HG03280 (cell line): Measurements from ENCODE around the gene ANKRD44.

Source experiments
- ATAC-seq: cut with Tn5 transposase; IDR thresholded peaks from one replicate; pipeline ENCODE4 v1.9.1; 2021; ENCODE audit warnings: mild to moderate bottlenecking, moderate library complexity; ENCODE audit not compliant: unreplicated experiment

The ANKRD44 gene

GRCh38 chr2:197124639-197125390 lies 185.8 kb downstream of the ANKRD44 start:
- ATAC-seq, result no peak

DNA sequence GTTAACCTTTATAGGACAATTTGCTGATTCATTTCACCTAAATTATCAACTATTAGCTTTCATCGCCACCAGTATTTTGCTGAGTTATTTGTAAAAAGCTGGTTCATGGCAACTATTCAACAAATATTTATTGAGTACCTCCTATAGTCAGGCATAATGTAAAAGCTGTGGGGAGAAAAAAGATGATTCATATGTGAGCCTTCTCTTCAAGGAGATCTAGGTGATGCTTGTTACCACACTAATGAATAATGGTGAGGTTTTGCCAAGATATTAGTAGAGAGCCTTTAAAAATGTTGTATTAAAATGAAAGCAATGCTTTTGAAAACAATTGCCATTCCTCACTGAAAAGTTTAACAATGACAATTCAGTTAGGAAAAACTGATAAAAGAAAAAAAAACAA lies 187.8 kb downstream of the ANKRD44 start:
- ATAC-seq, result no peak

DNA sequence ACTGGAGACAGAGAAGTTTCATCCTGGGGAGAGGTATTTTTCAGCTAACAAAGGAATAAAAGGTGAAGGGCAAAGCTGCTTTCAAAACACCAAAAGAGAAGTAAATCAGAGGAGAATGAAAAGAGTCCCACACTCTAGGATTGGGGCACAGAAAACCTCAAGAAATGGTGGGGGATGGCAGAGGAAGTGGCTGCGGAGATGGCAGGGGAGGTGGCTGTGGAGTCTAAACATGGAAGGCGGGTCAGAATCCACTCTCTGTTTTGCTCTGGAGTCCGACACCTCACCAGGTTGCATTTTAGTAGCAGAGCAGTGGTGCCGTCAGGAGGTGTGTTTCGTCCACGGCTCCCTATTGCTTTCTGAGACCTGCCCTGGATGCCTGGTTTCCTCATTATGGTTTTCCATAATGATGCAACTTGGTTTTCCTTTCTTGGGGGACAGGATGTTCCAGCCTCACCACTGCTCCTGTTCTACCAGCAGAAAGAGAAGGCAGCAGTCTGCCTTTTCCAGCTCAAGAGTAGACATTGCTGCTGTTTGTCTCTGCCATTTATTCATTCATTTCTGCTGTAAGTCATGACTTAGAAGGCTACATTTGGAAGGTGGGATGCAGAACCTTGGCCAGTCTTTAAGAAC lies 188.7 kb downstream of the ANKRD44 start:
- no peak for ATAC-seq

DNA sequence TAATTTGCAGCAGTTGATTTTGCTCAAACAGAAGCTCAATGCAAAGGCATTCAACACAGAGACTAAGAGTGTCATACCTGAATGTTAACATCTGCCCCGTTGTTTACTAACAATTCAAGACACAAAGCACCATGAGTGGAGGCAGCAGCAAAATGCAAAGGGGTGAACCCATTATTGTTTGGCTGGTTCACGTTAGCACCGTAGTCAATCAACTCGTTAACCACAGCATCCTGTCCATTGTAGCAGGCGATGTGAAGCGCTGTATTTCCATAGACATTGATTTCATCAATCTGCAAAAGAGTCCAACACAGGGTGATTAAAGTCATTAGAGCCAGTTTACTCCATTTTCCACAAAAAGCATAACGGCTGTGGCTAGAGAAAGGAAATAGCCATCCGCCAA lies 189.3 kb downstream of the ANKRD44 start:
- no peak for ATAC-seq

DNA sequence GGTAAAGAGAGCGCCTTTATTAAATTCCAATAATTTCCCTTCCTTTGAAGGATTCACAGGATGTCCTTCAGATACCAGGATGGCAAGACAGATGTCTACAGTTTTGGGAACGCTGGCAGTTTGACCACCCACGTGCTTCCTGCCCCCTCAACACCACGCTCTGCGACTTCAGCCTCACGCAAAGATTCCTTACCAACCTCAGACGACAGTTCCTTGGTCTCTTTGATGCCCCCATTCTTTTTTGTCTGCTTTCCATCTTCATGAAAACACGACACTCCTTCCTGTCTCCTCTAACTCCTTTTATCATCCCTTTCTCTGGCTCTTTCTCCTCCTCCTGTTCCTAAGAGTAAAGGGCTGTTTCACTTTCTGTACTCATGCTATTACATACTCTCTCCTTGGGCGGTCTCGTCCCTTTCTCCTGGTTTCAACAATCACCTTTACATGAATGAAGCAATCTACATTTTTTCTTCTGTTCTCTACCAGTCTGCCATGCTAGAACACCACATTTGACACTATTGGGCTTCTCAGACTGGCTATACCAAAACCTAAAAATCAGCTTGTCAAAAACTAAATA lies 194.2 kb downstream of the ANKRD44 start:
- no peak for ATAC-seq

- ATAC-seq, result no peak
Measured at GRCh38 chr2:197115325-197115724, 195.3 kb downstream of the ANKRD44 start.

GRCh38 chr2:197113275-197113711 lies 197.3 kb downstream of the ANKRD44 start:
- ATAC-seq, result peak; percentile 50

- ATAC-seq, result no peak
Measured at GRCh38 chr2:197109326-197109725, 201.3 kb downstream of the ANKRD44 start.

DNA sequence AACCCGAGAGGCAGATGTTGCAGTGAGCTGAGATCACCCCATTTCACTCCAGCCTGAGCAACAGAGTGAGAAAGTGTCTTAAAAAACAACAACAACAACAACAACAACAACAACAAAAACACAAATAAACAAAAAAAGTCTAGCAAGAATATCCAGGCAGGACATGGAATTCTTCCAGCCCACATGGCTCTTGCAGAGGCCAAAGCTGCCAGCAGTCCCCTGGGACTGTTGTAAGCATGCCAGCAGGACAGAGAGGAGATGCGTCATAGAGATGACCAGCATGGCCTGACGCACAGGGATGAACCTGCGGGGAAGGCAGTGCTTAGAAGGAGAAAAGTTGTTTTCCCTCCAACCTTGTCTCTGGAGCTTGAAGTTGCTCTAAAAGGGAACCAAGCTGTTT lies 201.8 kb downstream of the ANKRD44 start:
- no peak for ATAC-seq

DNA sequence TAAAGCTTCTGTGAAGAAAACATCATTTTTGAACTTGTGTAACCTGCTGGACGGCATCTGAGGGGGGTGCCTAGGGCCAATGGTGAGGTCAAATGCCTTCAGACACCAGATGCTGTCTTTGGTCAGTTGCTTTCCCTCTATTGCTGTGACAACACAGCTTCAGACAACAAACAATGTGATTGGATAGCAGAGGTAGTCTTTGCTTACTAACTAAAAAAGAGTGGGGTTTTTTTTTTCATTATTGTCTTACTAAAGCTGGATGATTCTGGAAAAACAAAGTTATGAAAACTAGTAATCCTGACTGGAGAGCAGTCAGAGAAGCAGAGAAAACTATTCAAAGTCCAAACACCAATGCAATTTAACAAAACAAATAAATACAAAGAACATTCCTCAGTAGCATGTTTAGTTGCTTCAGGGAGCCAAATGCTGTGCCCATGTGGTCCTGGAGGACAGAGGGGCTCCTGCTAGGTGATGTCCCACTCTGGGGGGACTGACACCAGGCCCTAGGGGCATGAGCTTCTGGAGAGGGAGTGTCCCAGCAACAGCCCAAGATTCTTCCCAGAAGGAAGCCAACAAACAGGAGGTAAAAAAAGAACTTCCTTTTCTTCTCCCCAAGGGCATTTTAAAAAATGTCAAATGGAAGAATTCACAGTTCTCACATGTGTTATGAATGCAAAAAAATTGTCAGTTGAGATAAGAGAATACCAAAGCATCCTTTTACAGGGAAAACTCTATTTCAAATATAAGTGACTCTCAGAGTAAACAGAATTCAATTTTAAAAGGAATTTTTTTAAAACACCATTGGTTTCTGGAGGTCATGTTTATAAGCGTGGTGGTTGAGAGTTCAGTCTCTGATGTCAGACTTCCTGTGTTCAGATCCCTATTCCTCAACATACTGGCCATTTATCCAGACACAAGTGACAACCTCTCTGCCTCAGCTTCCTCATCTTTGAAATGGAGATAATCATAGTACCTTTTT lies 203.0 kb downstream of the ANKRD44 start:
- ATAC-seq, result no peak

- ATAC-seq, result no peak
Measured at GRCh38 chr2:197103363-197103762, 207.2 kb downstream of the ANKRD44 start.

GRCh38 chr2:197102231-197102630 lies 208.3 kb downstream of the ANKRD44 start:
- no peak for ATAC-seq

DNA sequence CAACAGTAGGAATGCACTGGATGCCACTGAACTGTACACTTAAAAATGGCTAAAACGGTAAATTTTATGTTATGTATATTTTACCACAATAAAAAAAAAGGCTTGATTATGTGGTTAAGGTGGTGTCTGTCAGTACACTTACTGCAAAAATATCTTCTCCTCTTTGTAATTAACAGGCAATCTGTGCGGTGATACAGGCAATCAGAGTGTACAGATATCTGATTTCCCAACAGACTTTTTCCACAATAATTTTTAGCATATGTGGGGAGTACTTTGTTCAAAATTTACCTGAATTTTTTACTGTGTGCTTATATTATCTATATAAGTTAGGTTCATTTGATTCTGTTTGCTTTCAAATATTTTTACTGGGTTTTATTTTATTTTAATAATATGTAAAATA lies 209.1 kb downstream of the ANKRD44 start:
- no peak for ATAC-seq

- no peak for ATAC-seq
Measured at GRCh38 chr2:197097578-197098366, 212.8 kb downstream of the ANKRD44 start.

- no peak for ATAC-seq
Measured at GRCh38 chr2:197096649-197097048, 213.9 kb downstream of the ANKRD44 start.

GRCh38 chr2:197092431-197092830 lies 218.1 kb downstream of the ANKRD44 start:
- no peak for ATAC-seq

GRCh38 chr2:197090742-197091367 lies 219.7 kb downstream of the ANKRD44 start:
- no peak for ATAC-seq

DNA sequence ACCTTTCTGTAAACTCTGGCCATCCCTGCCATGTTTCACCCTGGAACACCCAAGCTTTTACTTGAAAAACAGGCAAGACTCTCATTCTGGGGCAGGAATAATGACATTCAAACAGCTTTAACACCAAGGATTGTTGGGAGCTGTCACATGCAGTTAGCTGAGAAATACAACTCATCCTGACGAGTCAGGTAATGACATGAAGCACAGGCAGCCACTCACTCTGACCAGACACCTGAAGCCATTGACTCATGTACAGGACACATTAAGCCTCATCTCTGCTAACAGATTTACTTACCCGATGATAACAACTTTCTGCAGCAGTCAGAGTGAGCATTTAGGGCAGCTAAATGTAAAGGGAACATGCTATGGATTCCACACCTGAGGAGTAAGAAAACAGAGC lies 220.9 kb downstream of the ANKRD44 start:
- ATAC-seq, result no peak

DNA sequence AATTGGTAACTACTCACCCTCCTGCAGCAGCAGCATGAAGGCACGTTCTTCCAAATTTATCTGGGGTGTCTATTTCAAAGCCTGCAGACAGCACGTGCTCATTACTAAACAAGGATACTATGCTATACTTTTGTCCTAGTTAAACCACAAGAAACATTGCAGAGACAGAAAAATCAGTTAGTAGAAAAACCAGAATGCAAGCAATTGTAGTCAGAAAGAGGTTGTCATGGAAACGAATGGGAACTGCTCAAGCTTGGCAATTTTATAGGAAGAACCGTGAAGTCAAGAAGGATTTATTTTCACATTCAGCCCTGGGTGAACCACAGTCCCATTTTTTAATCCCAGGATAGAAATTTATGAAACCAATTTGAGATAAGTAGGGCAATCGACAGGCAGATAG lies 221.9 kb downstream of the ANKRD44 start:
- no peak for ATAC-seq

GRCh38 chr2:197086500-197086899 lies 224.1 kb downstream of the ANKRD44 start:
- ATAC-seq, result no peak
